VCaP (cell line): ENCODE data around the gene ADPGK.

Experiments
- H3K27ac ChIP-seq: fragments of 450-650 bp; 2 replicates; pipeline ENCODE4 v1.5.1; 2017
- CTCF ChIP-seq: fragments of 450-650 bp; conservative IDR thresholded peaks from 2 replicates; pipeline ENCODE4 v1.5.1; 2017; ENCODE audit warnings: mild to moderate bottlenecking, moderate library complexity

Gene ADPGK

GRCh38 chr15:72797338-72797689, 13.8 kb upstream of the ADPGK start:
- peak overlapping the region; percentile 30; the same call in 1 of the 2 replicates for H3K27ac ChIP-seq
- no peak for TF ChIP-seq CTCF

- H3K27ac ChIP-seq = peak overlapping the region; percentile 30; the same call in 1 of the 2 replicates
- peak; percentile 98 for TF ChIP-seq CTCF
These were observed 13.2 kb upstream of the ADPGK start for GRCh38 chr15:72796515-72797337.

GRCh38 chr15:72796210-72796514, 12.6 kb upstream of the ADPGK start:
- TF ChIP-seq CTCF = no peak
- no peak overlapping the region; the same call in 1 of the 2 replicates for H3K27ac ChIP-seq

GRCh38 chr15:72793766-72794660, 10.5 kb upstream of the ADPGK start:
- no peak for TF ChIP-seq CTCF
- no peak overlapping the region for H3K27ac ChIP-seq

- no peak for TF ChIP-seq CTCF
- H3K27ac ChIP-seq = no peak overlapping the region
These were observed 8.9 kb upstream of the ADPGK start for GRCh38 chr15:72792431-72792830.

- TF ChIP-seq CTCF = no peak
- no peak overlapping the region for H3K27ac ChIP-seq
These were observed 6.8 kb upstream of the ADPGK start for GRCh38 chr15:72790302-72790910.

GRCh38 chr15:72787526-72787925, 4.0 kb upstream of the ADPGK start:
- no peak for TF ChIP-seq CTCF
- no peak overlapping the region for H3K27ac ChIP-seq
